ENCODE data around the gene GRB2. TPM values are rescaled to one million over a fixed set of nuclear protein-coding genes. Genes with fewer than 3 reads are reported as not detected.

GRB2 gene
- total and polyA plus RNA-seq, 4 donors: 51.0 to 198 (median 114) TPM

- H3K9ac ChIP-seq (ENCODE audit: insufficient read depth in 1 of 2, low read length in 2 of 2): no peak overlapping the region
- H3K9me3 ChIP-seq (ENCODE audit: control insufficient read depth in 4 of 4, insufficient read depth in 3 of 4, low read length in 3 of 4): no peaks in the 10 kb centered on the region
- TF ChIP-seq CTCF (IDR thresholded peaks at IDR 0.05; ENCODE audit: control extremely low read depth, extremely low read depth): no peak
- peaks cover 0 to 3% (median 3%) of the 10 kb centered on the region in 4 donors for H3K36me3 ChIP-seq (ENCODE audit: control insufficient read depth in 4 of 4, insufficient read depth in 4 of 4, low read length in 4 of 4)
- H3K27ac ChIP-seq (ENCODE audit: low read depth in 1 of 2, low read length in 1 of 2): no peak overlapping the region
- no peaks in the 10 kb centered on the region for H3K27me3 ChIP-seq (ENCODE audit: control insufficient read depth in 3 of 3, insufficient read depth in 3 of 3, low read length in 2 of 3)
- no peak for ATAC-seq (ENCODE audit: insufficient read depth, low FRiP score)
- no peak overlapping the region for H3K4me3 ChIP-seq
- no peak for DNase-seq
- H3K4me1 ChIP-seq (ENCODE audit: control insufficient read depth in 5 of 5, insufficient read depth in 5 of 5, low read length in 5 of 5): peaks cover 0 to 15% (median 4%) of the 10 kb centered on the region in 5 donors
These were observed 19.0 kb downstream of the GRB2 start for GRCh38 chr17:75386430-75386829.

- H3K9ac ChIP-seq (ENCODE audit: insufficient read depth in 1 of 2, low read length in 2 of 2): no peak overlapping the region
- no peaks in the 10 kb centered on the region for H3K9me3 ChIP-seq (ENCODE audit: control insufficient read depth in 4 of 4, insufficient read depth in 3 of 4, low read length in 3 of 4)
- ATAC-seq (ENCODE audit: insufficient read depth, low FRiP score) (no peak), DNase-seq (no peak)
- no peaks in the 10 kb centered on the region for H3K27me3 ChIP-seq (ENCODE audit: control insufficient read depth in 3 of 3, insufficient read depth in 3 of 3, low read length in 2 of 3)
- H3K27ac ChIP-seq (ENCODE audit: low read depth in 1 of 2, low read length in 1 of 2): no peak overlapping the region
- peaks cover 0 to 8% (median 3%) of the 10 kb centered on the region in 5 donors for H3K4me1 ChIP-seq (ENCODE audit: control insufficient read depth in 5 of 5, insufficient read depth in 5 of 5, low read length in 5 of 5)
- WGBS, 2 donors: 94 to 95% methylated on average over 8 of the region's 8 CpGs
- H3K36me3 ChIP-seq (ENCODE audit: control insufficient read depth in 4 of 4, insufficient read depth in 4 of 4, low read length in 4 of 4): peaks cover 0 to 3% (median 3%) of the 10 kb centered on the region in 4 donors
- no peak overlapping the region for H3K4me3 ChIP-seq
- no peak for TF ChIP-seq CTCF (IDR thresholded peaks at IDR 0.05; ENCODE audit: control extremely low read depth, extremely low read depth)
These were observed 20.7 kb downstream of the GRB2 start for GRCh38 chr17:75384751-75385150.

GRCh38 chr17:75383842-75384195 is 21.7 kb downstream of the GRB2 start:
- no peaks in the 10 kb centered on the region for H3K9me3 ChIP-seq (ENCODE audit: control insufficient read depth in 4 of 4, insufficient read depth in 3 of 4, low read length in 3 of 4)
- H3K4me1 ChIP-seq (ENCODE audit: control insufficient read depth in 5 of 5, insufficient read depth in 5 of 5, low read length in 5 of 5): peaks cover 0 to 6% (median 3%) of the 10 kb centered on the region in 5 donors
- WGBS, 2 donors: 77 to 82% methylated on average over 5 of the region's 5 CpGs

More at GRCh38 chr17:75383842-75384195, 21.7 kb downstream of the GRB2 start:
- DNase-seq: no peak
- Histone ChIP-seq H3K27me3 (ENCODE audit: control insufficient read depth in 3 of 3, insufficient read depth in 3 of 3, low read length in 2 of 3) (no peaks in the 10 kb centered on the region), H3K27ac (ENCODE audit: low read depth in 1 of 2, low read length in 1 of 2) (no peak overlapping the region), H3K4me3 (no peak overlapping the region), H3K36me3 (ENCODE audit: control insufficient read depth in 4 of 4, insufficient read depth in 4 of 4, low read length in 4 of 4) (peaks cover 0 to 3% (median 3%) of the 10 kb centered on the region in 4 donors), H3K9ac (ENCODE audit: insufficient read depth in 1 of 2, low read length in 2 of 2) (no peak overlapping the region)
- no peak for ATAC-seq (ENCODE audit: insufficient read depth, low FRiP score)
- no peak for TF ChIP-seq CTCF (IDR thresholded peaks at IDR 0.05; ENCODE audit: control extremely low read depth, extremely low read depth)

Measured in lung (tissue), 12 donors.